AG09319 (cell line): Measurements from ENCODE around the gene PSMC3.
A peak's percentile ranks its signal among the peaks of the same experiment; 100 is the strongest.

Experiments used
- DNase-seq: peaks from one replicate; pipeline ENCODE4 v3.0.0-alpha.2; 2010; ENCODE audit warnings: low read depth; ENCODE audit errors: extremely low read depth
- CTCF ChIP-seq: IDR thresholded peaks from 2 replicates; pipeline ENCODE4 v1.5.1; 2011; ENCODE audit warnings: low read depth, mild to moderate bottlenecking, inconsistent platforms, low read length, moderate library complexity

PSMC3 gene

GRCh38 chr11:47466201-47466600 is 40.0 kb upstream of the PSMC3 start:
- no peak for DNase-seq
- TF ChIP-seq CTCF, result no peak

- no peak for DNase-seq
- no peak for TF ChIP-seq CTCF
Measured at GRCh38 chr11:47464483-47464882, 38.2 kb upstream of the PSMC3 start.

- no peak for DNase-seq
- TF ChIP-seq CTCF, result no peak
Measured at GRCh38 chr11:47461876-47462275, 35.6 kb upstream of the PSMC3 start.

- TF ChIP-seq CTCF, result no peak
- no peak for DNase-seq
Measured at GRCh38 chr11:47460571-47461235, 34.5 kb upstream of the PSMC3 start.

- TF ChIP-seq CTCF, result peak; percentile 87
- peak; percentile 71 for DNase-seq
Measured at GRCh38 chr11:47454258-47454671, 28.0 kb upstream of the PSMC3 start.

GRCh38 chr11:47453365-47453764 is 27.1 kb upstream of the PSMC3 start:
- no peak for DNase-seq
- no peak for TF ChIP-seq CTCF

GRCh38 chr11:47451990-47452389 is 25.8 kb upstream of the PSMC3 start:
- no peak for DNase-seq
- no peak for TF ChIP-seq CTCF
